IPS DF 4.7 (cell line): ENCODE results near the gene ZNF444.

Experiments used
- DNase-seq: peaks from one replicate; pipeline ENCODE4 v3.0.0-alpha.2; 2013; ENCODE audit warnings: low spot score; ENCODE audit errors: extremely low read depth

The ZNF444 gene

DNA sequence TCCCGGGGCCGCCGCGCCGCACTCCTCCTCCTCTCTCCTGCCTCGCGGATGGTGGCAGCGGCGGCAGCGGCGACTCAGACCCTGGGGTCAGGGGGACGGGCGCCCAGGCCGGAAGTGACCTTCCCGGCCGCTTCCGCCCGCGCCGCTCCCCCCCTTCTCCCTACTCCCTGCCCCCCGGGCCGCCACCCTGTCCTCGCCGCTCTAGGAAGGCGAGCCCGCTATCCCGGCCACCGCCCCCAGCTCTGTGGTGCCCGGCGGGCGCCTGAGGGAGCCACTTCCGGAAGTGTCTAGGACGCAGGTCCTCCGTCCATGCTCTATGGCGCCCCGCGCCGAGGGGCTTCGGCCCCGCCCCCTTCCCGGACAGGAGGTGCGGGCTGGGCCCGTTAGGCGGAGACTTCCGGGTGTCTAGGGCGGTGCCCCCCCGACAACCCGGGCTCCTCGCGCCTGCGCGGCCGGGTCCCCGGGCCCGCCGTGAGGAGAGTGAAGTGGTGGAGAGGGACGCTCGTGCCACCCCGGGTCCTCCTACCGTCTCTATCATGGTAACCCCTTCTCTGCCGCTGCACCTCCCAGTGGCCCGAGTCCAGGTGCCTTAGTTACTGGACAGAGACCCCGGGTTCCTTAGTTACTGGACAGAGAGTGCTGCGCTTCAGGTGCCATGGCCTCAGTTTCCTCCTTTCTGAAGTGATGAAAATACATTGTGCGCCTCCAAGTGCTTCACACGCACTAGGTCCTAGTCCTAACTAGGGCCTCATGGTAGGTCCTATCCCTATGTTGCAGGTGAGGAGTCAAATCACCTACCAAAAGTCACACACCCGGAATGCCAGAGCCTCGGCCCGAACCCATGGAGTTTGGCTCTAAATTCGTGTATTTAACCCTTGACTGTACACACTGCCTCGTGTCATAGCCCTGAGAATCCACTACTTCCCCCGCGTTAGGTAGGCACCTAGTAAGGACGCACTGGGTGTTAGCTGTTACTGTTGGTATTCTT is 19.6 kb upstream of the ZNF444 start, which contains the start of gene ZNF787:
Gene ZNF787, minus strand, starts transcription at position 116 of the 988 bp plus-strand sequence. CDS start 18,078 bp downstream, outside the sequence.
- no peak for DNase-seq

DNA sequence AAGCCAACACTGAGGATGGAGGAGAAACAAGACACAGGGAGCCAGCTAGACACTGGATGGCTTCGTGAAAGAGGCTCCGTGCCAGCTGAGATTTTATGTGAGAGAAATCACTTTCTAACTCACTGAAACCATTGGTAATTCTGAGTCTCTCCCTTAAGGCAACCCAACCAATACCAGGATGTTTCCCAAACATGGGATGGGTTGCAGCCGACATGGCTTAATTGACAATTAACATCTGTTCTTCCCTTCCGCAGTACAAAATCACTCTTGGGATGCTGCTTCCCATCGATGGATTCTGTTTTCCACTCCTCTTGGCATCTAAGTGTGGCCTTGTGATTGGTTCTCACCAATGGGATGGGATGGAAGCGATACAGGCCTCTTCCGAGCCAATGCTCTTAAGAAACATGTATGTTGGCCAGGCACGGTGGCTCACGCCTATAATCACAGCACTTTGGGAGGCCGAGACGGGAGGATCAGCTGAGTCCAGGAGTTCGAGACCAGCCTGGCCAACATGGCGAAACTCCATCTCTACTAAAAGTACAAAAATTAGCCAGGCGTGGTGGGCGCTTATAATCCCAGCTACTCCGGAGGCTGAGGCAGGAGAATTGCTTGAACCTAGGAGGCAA is 17.7 kb upstream of the ZNF444 start:
- no peak for DNase-seq

DNA sequence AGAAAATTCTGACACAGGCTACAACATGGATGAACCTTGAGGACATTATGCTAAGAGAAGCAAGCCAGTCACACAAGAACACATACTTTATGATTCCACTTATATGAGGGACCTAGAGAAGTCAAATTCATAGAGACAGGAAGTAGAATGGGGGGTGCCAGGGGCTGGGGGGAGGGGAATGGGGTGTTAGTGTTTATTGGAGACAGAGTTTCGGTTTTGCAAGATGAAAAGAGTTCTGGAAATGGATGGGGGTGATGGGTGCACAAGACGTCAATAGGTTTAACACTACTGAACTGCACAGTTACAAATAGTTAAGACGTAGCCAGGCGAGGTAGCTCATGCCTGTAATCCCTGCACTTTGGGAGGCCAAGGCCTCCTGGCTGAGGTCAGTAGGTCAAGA is 16.5 kb upstream of the ZNF444 start:
- no peak for DNase-seq

DNA sequence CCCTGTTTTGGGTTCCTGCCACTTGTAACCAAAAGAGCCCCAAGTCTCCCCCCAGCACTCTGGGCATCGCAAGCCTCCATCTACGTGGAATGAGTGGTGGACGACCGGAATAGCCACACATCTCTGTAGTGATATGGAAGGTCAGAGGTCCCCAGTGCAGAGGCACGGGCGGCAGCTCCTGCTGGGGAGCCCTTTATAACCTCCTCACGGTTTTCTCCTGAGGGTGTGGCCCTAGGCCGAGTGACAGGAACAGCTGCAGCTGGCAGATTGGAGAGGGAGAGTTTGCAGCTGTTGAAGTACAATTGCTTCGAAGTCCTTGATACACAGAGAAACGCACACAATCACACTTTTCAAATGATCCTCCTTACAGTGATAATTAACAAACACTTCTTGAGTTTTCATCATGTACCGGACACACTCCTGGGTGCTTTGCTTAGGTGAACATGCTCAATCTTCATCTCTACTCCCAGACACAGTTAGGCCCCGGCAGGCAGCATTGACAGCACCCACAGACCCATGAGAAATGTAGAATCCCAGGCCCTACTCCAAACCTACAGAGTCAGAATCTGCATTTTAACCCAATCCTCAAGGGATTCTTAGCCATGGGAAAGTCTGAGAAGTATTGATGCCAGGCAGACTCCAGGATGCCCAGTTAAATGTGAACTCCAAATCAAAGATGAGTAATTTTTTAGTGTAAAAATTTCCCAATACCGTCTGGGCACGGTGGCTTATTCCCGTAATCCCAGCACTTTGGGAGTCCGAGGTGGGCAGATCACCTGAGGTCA is 15.1 kb upstream of the ZNF444 start:
- no peak for DNase-seq

DNA sequence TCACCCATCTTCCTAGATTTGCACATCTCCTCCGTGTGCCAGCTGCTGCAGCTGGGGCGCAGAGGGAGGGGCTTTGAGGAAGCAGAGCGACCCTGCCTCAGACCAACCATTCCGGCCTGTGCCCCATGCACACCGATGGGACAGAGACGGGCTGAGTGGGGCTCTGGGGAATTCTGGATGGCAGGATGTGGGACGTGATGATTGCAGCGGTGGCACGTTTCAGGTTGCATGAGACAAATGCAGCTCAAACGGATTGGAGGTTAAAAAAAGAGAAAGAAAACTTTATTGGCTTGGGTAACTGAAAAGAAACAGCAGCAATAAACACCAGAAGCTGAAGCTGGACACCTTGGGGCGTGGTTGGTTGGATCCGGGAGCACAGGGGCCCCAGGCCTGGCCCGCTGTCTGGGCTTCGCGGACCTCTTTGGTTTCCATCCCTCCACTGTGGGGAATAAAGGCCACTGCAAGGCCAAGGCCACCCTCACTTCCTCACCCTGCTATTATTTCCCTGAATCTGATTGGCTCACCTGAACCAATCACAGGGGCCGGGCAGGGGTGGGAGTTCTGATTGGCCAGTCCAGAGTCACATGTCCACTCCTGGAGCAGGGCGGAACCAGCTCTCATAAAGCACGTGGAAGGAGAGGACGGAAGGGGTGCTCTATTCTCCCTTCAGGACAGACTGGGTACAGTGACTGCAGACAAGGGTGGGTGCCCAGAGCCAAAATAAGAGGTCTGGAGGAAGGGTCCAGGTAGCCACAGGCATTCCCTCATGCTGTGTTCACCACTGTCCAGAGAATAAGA is 13.9 kb upstream of the ZNF444 start:
- no peak for DNase-seq

DNA sequence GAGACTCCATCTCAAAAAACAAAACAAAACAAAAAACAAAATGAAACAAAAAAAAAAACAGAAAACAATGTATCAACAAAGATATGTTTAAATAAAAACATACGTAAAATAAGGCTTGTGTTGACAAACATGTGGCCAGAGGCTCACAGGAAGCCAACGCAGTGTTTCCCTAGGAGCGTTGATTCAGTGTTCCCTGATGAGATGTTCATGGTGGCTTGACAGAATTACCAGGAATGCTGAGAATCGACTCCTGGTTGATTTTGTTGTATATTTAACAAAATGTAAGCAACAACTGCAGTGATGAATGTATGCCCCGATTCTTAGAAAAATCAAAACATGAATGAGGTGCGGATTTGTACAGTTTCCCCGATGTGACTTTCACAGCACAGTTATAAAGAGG is 11.1 kb upstream of the ZNF444 start:
- DNase-seq, result no peak

DNA sequence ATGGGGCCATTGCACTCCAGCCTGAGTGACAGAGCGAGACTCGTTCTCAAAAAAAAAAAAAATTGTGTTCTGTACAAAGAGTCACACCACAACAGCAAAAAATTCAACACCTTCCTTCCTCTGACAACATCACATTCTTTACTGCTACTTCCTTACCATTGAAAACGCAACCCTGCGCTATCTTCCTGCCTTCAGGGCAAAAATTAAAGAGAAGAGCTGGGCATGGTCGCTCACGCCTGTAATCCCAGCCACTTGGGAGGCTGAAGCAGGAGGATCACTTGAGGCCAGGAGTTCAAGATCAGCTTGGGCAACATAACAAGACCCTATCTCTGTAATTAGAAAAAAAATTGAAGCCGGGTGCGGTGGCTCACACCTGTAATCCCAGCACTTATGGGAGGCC is 9.4 kb upstream of the ZNF444 start:
- no peak for DNase-seq

DNA sequence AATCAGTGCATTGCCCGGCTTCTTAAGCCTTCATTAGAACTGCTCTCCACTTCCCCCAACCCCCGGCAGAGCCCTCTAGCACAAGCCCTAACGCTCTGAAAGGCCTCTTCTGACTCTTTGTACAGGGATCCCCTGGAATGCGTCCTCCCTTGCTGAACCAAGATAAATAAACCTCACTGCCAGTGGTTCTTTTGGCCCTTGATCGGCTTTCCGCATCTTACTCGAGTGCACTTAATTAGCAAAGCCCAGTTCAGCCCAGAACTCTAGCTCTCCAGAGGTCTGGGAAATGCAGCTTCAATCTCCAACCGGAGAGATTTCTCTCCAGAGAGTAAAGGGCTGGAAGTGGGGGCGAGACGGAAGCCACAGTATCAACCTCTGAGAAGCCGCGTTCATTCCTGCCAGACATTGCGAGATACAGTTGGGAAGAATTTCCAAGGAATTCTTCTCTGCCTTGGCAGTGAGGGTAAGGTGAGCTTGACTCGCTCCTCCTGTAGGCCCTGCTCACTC is 8.7 kb upstream of the ZNF444 start:
- DNase-seq, result no peak

DNA sequence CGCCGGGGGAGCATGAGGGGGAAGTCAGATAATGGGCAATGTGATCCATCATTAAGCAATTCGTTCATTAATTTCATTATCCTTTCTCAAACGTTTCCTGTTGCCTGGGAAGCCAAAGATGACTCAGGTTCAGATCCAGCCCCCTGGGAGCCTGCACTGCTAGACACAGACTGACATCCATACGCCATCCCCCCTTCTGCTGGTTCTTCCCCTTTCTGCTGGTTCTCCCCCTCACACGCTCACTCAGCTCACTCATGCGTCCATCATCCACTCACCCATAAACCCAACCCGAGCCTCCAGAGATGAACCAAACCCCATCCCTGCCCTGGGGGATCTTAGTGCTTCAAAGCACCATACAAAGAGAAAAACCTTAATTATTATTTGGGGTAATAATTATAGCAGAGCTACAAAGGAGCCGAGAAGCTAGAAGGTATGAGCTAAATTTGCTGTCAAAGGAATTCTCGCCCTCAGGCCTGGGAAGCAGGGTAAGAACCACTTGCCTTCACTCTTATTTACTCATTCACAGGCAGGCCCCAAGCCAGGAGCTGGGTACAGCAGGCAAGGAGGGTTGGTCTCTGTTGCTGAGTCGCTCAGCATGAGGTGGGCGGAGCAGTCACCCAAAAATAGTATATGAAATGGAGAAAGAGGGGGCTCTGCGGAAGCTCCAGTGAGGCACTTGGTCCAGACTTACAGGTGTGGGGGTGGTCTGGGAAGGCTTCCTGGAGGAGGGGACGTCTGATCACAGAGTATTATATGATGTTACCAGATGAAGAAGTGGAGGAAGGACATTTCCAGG is 7.0 kb upstream of the ZNF444 start:
- no peak for DNase-seq

DNA sequence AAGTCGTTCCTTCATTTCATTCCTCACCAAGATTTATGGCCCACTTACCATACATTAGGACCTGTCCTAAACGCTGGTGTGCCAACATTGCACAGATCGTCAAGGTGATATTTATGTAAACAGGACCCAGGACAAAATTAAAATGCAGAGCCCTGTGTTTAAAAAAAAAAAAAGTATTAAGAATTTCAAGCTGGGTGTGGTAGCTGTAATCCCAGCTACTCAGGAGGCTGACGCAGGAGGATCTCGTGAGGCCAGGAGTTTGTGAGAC is 6.5 kb upstream of the ZNF444 start:
- no peak for DNase-seq

DNA sequence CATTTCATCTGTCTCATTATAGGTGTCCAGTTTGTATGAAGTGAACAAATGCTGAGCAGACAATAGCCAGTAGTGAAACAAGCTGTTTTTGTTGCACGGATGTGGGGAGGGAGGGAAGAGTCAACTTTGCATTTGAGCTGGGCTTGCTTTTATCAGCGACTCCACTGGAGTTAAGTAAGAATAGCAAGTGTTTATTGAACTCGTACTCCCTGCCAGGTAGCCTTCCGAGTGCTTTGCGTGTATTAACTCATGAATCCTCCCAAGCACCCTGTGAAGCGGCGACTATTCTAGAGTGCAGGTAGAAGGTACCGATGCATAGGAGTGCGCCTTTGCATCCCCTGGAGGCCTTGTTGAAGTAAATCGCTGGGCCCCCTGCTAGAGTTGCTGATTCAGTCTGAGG is 4.7 kb upstream of the ZNF444 start:
- no peak for DNase-seq

DNA sequence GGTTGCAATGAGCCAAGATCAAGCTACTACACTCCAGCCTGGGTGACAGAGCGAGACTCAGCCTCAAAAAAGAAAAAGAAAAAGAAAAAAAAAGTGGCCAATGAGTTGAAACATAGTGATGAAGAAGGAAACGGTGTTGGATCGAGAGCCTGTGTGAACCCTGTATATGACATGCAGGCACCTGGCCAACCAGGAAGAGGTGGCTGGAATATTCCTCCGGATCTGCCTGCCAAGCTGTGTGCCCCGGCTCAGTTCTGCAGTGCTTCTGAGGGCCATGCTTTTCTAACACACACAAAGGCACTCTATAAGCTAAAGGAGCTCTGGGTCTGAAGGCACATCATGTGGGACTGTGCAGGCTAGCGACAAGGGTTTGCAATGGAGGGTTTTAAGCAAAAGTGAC is 3.7 kb upstream of the ZNF444 start:
- DNase-seq, result no peak

DNA sequence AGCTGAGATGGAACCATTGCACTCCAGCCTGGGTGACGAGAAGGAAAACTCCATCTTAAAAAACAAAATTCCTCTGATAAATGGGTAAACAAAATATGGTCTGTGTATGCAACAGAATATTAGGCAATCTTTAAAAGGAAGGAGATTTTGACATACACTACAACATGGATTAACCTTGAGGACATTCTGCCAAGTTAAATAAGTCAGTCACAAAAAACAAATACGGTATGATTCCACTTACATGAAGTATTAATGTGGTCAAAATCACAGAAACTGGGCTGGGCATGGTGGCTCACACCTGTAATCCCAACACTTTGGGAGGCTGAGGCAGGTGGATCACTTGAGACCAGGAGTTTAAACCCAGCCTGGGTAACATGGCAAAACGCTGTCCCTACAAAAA is 3.0 kb upstream of the ZNF444 start:
- DNase-seq, result no peak

DNA sequence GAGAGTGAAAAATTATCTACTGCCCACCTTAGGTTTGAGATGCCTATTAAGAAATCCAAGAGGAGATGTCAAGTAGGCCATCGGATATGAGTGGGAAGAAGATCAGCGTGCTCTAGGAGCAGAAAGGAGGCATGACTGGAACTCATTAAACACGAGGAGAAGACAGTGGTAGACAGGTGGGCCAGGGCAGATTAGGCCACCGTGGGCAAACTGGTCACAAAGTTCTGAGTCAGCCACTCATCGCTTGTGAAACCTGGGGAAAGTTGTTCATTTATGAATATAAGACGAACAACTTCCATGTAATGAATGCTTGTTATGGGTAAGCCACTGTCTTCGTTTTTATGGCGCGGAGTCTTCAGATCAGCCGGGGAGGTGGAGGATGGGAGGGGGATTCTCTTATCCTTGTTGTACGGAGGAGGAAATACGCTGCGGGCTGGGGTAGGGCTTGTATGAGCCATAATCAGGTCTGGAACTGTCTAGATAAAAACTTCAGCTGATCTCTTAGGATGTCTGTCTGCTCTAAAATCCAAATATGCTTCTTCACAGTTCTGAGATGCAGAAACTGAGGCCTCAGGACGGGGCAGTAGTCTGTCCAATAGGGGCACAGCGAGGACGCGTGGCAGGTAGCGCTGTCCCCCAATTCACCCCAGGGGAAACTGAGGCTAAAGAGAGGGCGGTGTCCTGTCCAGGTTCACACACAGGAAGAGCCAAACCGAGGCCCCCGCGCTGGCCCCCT is 1.1 kb upstream of the ZNF444 start:
- no peak for DNase-seq

DNA sequence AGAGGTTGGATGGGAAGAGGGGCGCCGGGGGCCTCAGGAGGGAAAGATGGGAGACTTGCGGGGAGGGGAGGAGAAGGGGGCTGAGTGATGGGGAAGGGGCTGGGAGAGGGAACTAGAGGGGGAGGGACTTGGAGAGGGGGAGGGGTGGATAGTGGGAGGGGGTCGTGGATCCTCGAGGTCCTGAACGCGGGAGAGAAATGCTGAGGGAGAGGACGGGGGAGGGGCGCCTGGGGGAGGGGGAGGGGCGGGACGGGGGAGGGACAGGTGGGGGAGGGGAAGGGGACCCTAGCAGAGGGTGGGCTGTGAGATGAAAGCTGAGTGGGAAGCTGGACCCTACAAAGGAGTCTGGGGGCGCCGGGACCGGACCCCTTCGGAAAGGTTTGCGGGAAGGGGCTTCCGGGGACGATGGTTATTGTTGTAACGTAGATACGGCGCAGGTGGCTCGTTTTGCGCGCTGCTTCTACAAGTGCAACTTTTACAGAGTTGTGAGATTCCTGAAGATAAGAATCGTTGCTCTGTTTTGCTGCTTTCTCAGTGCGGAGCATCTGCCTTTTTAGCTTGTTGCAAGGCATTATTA is 418 bp downstream of the ZNF444 start:
- DNase-seq, result no peak

DNA sequence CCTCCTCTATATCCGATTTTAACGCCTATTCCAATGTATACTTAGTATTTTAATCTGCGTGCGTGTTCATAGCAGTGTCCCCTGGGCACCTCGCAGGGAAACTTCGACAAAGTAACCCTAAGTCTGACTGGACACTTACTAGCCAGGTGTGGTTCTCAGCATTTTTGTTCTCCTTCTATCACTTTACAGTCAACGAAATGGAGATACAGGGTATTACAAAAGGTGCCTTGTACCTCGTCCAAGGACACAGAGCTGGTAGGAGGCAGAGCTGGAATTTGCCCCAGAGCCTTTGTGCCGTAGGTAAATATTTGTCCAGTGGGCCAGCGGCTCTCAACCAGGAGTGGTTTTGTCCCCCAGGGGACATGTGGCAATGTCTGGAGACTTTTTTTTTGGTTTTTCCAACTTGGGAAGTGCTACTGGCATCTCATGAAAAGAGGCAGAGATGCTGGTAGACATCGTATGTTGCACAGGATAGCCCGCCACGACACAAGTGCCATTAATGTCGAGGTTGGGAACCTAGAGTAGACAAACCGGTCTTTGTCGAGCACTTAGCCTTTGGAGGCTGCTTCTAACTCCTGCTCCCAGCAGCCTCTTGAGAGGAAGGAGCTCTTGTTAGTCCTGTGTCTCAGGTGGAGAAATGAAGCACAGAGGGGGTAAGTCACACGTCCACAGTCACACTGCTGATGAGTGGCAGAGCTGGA is 1.1 kb downstream of the ZNF444 start:
- no peak for DNase-seq

DNA sequence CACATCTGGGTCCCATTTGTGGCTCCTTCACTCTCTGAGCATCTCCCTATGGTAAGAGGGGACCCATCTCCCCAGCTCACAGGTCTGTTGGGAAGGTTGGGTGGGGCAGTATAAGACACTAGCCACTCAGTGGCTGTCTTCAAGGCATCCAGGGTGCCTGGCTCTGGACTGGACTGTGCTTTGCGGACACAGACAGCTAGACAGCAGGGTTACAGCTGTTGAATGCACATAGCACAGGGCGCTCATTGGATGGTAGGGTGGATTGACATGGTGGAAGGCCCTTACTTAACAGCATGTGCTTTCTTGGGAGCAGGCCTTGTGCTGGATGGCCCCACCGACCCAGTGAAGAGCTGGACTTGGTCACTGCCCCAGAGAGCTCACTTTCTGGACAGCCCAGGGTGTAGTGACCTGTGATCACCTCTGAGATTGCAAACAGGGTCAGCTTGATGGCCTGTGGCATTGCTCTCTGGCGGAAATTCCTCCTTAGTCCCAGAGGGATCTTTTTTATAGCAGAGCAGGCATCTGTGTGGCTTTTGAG is 1.9 kb downstream of the ZNF444 start:
- DNase-seq, result no peak

DNA sequence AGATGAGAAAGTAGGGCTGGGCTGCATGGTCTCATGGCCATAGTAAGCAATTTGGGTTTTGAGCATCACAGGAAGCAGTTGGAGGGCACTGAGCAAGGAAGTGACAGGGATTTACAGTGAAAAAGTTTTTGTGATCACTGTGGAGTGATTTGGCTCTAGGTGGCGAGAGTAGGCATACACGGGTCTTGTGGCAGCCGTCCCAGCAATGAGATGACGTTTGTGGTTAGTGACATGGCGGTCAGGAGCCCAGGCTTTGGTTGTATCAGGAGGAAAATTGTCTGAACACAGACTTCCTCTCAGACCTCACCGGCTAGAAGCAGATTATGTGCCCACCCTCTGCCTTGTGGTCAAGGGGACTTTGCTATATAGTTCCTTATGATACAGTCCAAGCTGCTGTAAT is 3.3 kb downstream of the ZNF444 start:
- no peak for DNase-seq
